ENCODE data around the gene DGKI. TPM values are rescaled to one million over a fixed set of nuclear protein-coding genes. Genes with fewer than 3 reads are reported as not detected.

DGKI gene
- total and polyA plus RNA-seq, 8 donors, result under 0.01 to 5.1 (median 0.20) TPM; not detected in 3

DNA sequence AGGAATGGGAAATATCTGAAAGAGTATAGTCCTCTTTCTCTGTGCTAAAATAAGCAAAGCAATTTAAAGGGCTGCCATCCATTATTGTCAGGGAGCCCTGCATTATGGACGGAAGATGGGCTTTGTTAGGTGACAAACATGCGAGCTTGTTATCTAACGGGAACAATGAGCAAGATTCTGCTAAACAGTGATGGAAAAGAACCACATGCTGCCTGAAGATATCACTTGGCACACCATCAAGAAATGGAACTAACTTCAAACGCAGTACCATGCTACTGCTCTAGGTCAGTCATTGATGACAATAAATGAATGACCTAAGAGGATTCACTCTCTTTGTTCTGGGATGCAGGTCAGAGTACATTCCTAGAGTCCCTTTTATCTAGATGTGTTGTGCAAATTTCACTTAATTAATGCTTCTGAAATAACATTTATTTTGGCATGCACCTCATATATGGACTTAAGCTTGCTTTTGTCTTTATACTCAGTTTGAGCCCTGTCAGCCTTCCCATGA lies 327.5 kb downstream of the DGKI start:
- intact Hi-C loops (cut with DNase I; ENCODE audit: low total_unique reads), result no loop called here
- no peak for TF ChIP-seq POLR2AphosphoS5 (IDR thresholded peaks at IDR 0.05)
- TF ChIP-seq POLR2A (IDR thresholded peaks at IDR 0.05), result no peak
- TF ChIP-seq, protein P1, sequence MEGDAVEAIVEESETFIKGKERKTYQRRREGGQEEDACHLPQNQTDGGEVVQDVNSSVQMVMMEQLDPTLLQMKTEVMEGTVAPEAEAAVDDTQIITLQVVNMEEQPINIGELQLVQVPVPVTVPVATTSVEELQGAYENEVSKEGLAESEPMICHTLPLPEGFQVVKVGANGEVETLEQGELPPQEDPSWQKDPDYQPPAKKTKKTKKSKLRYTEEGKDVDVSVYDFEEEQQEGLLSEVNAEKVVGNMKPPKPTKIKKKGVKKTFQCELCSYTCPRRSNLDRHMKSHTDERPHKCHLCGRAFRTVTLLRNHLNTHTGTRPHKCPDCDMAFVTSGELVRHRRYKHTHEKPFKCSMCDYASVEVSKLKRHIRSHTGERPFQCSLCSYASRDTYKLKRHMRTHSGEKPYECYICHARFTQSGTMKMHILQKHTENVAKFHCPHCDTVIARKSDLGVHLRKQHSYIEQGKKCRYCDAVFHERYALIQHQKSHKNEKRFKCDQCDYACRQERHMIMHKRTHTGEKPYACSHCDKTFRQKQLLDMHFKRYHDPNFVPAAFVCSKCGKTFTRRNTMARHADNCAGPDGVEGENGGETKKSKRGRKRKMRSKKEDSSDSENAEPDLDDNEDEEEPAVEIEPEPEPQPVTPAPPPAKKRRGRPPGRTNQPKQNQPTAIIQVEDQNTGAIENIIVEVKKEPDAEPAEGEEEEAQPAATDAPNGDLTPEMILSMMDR (IDR thresholded peaks at IDR 0.05), result no peak
- TF ChIP-seq EP300 (IDR thresholded peaks at IDR 0.05), result no peak
- H3K36me3 ChIP-seq, result no peaks in the 10 kb centered on the region
- H3K27ac ChIP-seq, result no peak overlapping the region
- DNase-seq, result no peak
- H3K4me1 ChIP-seq, result no peaks in the 10 kb centered on the region
- H3K27me3 ChIP-seq, result no peaks in the 10 kb centered on the region
- WGBS, 5 donors, result 39 to 50% (median 42%) methylated on average over 4 of the region's 4 CpGs
- no peak overlapping the region for H3K4me3 ChIP-seq
- H3K9me3 ChIP-seq, result no peaks in the 10 kb centered on the region

DNA sequence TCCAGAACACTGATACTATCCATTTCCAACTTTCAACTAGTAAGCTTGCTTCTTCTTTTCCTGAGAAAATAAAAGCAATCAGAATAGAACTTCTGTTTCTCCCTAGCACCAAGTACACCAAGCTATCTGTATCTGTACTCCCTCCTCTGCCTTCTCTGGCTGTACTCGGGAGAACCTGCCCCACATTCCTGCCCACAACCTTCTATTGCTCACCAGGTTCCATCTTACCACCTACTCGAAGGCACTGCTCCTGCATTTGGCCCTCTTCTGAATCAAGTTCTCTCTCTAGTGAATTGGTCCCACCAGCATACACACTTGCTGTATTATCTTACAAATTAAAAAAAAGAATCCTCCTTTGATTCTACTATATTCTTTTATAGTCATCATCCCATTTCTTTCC lies 333.7 kb downstream of the DGKI start:
- Histone ChIP-seq H3K4me1 (no peaks in the 10 kb centered on the region), H3K36me3 (no peaks in the 10 kb centered on the region), H3K9me3 (no peaks in the 10 kb centered on the region), H3K27me3 (no peaks in the 10 kb centered on the region), H3K4me3 (no peak overlapping the region), H3K27ac (no peak overlapping the region)
- WGBS, 5 donors, result 65 to 75% (median 67%) methylated on average over 2 of the region's 2 CpGs
- DNase-seq, result no peak
- TF ChIP-seq POLR2A (IDR thresholded peaks at IDR 0.05) (no peak), POLR2AphosphoS5 (IDR thresholded peaks at IDR 0.05) (no peak), EP300 (IDR thresholded peaks at IDR 0.05) (no peak)
- TF ChIP-seq, protein P1 (IDR thresholded peaks at IDR 0.05), result no peak
- intact Hi-C loops (cut with DNase I; ENCODE audit: low total_unique reads), result no loop called here

DNA sequence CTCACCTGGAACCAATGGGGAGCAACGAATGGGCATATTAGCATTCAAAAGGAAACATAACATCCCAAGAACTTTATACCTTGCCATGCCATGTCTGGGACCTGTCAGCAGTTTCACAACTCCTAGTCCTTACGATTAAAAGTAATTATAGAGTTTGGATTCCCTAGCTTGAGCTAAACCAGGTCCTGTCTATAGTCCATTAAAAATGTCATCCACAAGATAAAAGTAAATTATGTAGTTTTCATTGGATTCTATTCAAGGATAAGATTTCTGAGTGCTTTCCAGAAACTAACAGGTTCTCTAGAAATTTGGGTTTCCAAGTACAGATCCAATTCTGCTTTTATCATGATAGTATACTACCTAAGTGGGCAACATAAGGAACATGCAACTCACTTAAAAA lies 339.7 kb downstream of the DGKI start:
- H3K36me3 ChIP-seq, result no peaks in the 10 kb centered on the region
- H3K27ac ChIP-seq, result no peak overlapping the region
- DNase-seq, result no peak
- TF ChIP-seq EP300 (IDR thresholded peaks at IDR 0.05), result no peak
- TF ChIP-seq POLR2AphosphoS5 (IDR thresholded peaks at IDR 0.05), result no peak
- TF ChIP-seq, protein P1 (IDR thresholded peaks at IDR 0.05), result no peak
- no peaks in the 10 kb centered on the region for H3K27me3 ChIP-seq
- intact Hi-C loops (cut with DNase I; ENCODE audit: low total_unique reads), result no loop called here
- no peaks in the 10 kb centered on the region for H3K4me1 ChIP-seq
- WGBS, 5 donors, result 53 to 75% (median 62%) methylated on average over 2 of the region's 2 CpGs
- H3K4me3 ChIP-seq, result no peak overlapping the region
- H3K9me3 ChIP-seq, result no peaks in the 10 kb centered on the region

DNA sequence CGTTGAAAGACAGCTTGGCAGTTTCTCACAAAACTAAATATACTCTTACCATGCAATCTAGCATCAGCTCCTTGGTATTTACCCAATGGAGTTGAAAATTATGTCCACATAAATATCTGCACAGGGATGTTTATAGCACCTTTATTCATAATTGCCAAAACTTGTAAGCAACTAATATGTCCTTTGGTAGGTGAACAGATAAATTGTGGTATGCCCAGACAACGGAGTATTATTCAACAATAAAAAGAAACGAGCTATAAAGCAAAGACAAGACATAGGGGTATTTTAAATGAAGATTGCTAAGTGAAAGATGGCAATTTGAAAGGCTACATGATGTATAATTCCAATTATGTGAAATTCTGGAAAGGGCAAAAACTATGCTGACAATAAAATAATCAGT lies 340.7 kb downstream of the DGKI start:
- H3K9me3 ChIP-seq, result no peaks in the 10 kb centered on the region
- TF ChIP-seq POLR2A (IDR thresholded peaks at IDR 0.05), result no peak
- TF ChIP-seq EP300 (IDR thresholded peaks at IDR 0.05), result no peak
- TF ChIP-seq, protein P1 (IDR thresholded peaks at IDR 0.05), result no peak
- TF ChIP-seq POLR2AphosphoS5 (IDR thresholded peaks at IDR 0.05), result no peak

More for the DNA sequence above, 340.7 kb downstream of the DGKI start:
- H3K36me3 ChIP-seq, result no peaks in the 10 kb centered on the region
- H3K4me3 ChIP-seq, result no peak overlapping the region
- intact Hi-C loops (cut with DNase I; ENCODE audit: low total_unique reads), result no loop called here
- H3K4me1 ChIP-seq, result no peaks in the 10 kb centered on the region
- no peaks in the 10 kb centered on the region for H3K27me3 ChIP-seq
- DNase-seq, result no peak
- 53 to 70% (median 65%) methylated on average over 3 of the region's 3 CpGs for WGBS, 5 donors
- no peak overlapping the region for H3K27ac ChIP-seq

Measured in stomach (tissue), 9 donors.